Trophoblast cell (in vitro differentiated cells and primary cell): ENCODE data around the gene MOAP1.
"Not testable (repeated sequence)": the region's sequence is repeated elsewhere in the genome, so short reads cannot be mapped to it uniquely, and the experiment has no call there.

Source experiments
- DNase-seq, 2 donors: peaks; one replicate each; pipeline ENCODE4 v3.0.0-alpha.2; 2016
- H2AFZ ChIP-seq: 2 replicates; pipeline ENCODE4 v1.6.1; 2013; ENCODE audit warnings: low read length, moderate library complexity, mild to moderate bottlenecking; ENCODE audit not compliant: insufficient read depth, poor library complexity
- H2AK5ac ChIP-seq: 2 replicates; pipeline ENCODE4 v1.6.1; 2013; ENCODE audit warnings: mild to moderate bottlenecking, low read length
- H2BK120ac ChIP-seq: 2 replicates; pipeline ENCODE4 v1.6.1; 2013; ENCODE audit warnings: low read length, mild to moderate bottlenecking, moderate library complexity; ENCODE audit not compliant: insufficient read depth, poor library complexity
- H2BK12ac ChIP-seq: 2 replicates; pipeline ENCODE4 v1.6.1; 2013; ENCODE audit warnings: mild to moderate bottlenecking, low read length, moderate library complexity
- H2BK5ac ChIP-seq: 2 replicates; pipeline ENCODE4 v1.6.1; 2013; ENCODE audit warnings: low read length, low read depth, moderate library complexity, mild to moderate bottlenecking; ENCODE audit not compliant: poor library complexity
- H3K14ac ChIP-seq: 2 replicates; pipeline ENCODE4 v1.6.1; 2013; ENCODE audit warnings: mild to moderate bottlenecking, low read length
- H3K18ac ChIP-seq: 2 replicates; pipeline ENCODE4 v1.6.1; 2013; ENCODE audit warnings: mild to moderate bottlenecking, low read length
- H3K23ac ChIP-seq: 2 replicates; pipeline ENCODE4 v1.6.1; 2013; ENCODE audit warnings: low read length
- H3K27ac ChIP-seq: 2 replicates; pipeline ENCODE4 v1.5.1; 2013; ENCODE audit warnings: low read depth, mild to moderate bottlenecking, inconsistent platforms, low read length, moderate library complexity
- H3K27me3 ChIP-seq: 2 replicates; pipeline ENCODE4 v1.6.1; 2013; ENCODE audit warnings: inconsistent platforms, mild to moderate bottlenecking, low read length, moderate library complexity; ENCODE audit not compliant: insufficient read depth
- H3K36me3 ChIP-seq, 2 experiments: 1 replicate in 1 of 2; 2 replicates in 1 of 2; pipeline ENCODE4 v1.6.1; 2013; ENCODE audit warnings: low read length in 2 of 2, mild to moderate bottlenecking in 2 of 2, moderate library complexity in 1 of 2; ENCODE audit not compliant: insufficient read depth in 2 of 2, control insufficient read depth in 1 of 2
- H3K4ac ChIP-seq: 2 replicates; pipeline ENCODE4 v1.6.1; 2013; ENCODE audit warnings: low read depth, mild to moderate bottlenecking, low read length, moderate library complexity
- H3K4me1 ChIP-seq, 2 experiments: 1 replicate in 1 of 2; 2 replicates in 1 of 2; pipeline ENCODE4 v1.6.1; 2013; ENCODE audit warnings: low read length in 2 of 2, mild to moderate bottlenecking in 2 of 2, moderate library complexity in 1 of 2; ENCODE audit not compliant: insufficient read depth in 2 of 2, control insufficient read depth in 1 of 2
- H3K4me2 ChIP-seq: 2 replicates; pipeline ENCODE4 v1.6.1; 2013; ENCODE audit warnings: inconsistent platforms, mild to moderate bottlenecking, low read length, moderate library complexity
- H3K4me3 ChIP-seq: 2 replicates; pipeline ENCODE4 v1.5.1; 2013; ENCODE audit warnings: mild to moderate bottlenecking, low read depth, low read length, inconsistent platforms
- H3K79me1 ChIP-seq: one replicate; pipeline ENCODE4 v1.6.1; 2013; ENCODE audit warnings: low read length
- H3K79me2 ChIP-seq: 2 replicates; pipeline ENCODE4 v1.6.1; 2013; ENCODE audit warnings: low read length, mild to moderate bottlenecking; ENCODE audit not compliant: control insufficient read depth, insufficient read depth, poor library complexity
- H3K9ac ChIP-seq: 2 replicates; pipeline ENCODE4 v1.6.1; 2013; ENCODE audit warnings: mild to moderate bottlenecking, low read length
- H3K9me3 ChIP-seq: 2 replicates; pipeline ENCODE4 v1.6.1; 2013; ENCODE audit warnings: low read depth, mild to moderate bottlenecking, control low read depth, inconsistent platforms, low read length; ENCODE audit not compliant: insufficient read depth
- H4K12ac ChIP-seq: 2 replicates; pipeline ENCODE4 v1.6.1; 2013; ENCODE audit warnings: low read depth, mild to moderate bottlenecking, low read length, moderate library complexity
- H4K8ac ChIP-seq: 2 replicates; pipeline ENCODE4 v1.6.1; 2013; ENCODE audit warnings: low read depth, mild to moderate bottlenecking, low read length, moderate library complexity
- H4K91ac ChIP-seq: one replicate; pipeline ENCODE4 v1.6.1; 2013; ENCODE audit warnings: low read depth, mild to moderate bottlenecking, low read length, moderate library complexity
- WGBS: extraction: QIAGEN DNeasy Blood & Tissue Kit; methylation state at CpG from one replicate; pipeline ENCODE4 v1.1.7; 2013; ENCODE audit warnings: missing lambda C conversion rate; ENCODE audit not compliant: insufficient read length, insufficient coverage; ENCODE audit errors: extremely low coverage; 5-methylcytosine and 5-hydroxymethylcytosine counted together

MOAP1 gene

DNA sequence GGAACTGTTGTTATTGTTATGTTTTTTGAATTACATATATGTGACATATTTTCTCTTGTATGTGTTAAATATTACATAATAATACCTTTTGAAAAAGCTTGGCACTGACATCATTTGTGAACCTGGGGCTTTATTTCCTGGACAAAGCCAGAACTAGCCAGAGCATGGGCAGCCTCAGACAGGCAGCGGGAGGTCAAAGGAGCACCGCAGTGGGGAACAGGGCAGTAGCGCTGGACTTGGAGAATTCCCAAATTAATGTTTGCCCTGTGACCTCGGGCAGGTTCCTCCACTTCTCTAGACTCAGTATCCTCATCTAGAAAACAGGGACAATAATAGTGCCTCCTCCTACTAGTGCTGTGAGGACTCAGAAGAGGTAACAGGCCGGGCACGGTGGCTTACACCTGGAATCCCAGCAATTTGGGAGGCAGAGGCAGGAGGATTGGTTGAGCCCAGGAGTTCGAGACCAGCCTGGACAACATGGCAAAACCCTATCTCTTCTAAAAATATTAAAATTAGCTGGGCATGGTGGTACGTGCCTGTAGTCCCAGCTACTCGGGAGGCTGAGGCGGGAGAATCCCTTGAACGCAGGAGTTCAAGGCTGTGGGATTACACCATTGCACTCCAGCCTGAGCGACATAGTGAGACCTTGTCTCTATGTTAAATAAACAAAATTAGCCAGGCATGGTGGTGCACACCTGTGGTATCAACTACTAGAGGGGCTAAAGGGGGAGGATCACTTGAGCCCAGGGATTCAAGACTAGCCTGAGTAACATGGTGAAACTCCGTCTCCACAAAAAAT is 41.6 kb downstream of the MOAP1 start:
- Histone ChIP-seq H2AK5ac (no peak overlapping the region), H3K9me3 (no peaks in the 10 kb centered on the region), H3K14ac (no peak overlapping the region), H2BK120ac (no peak overlapping the region), H2AFZ (no peak overlapping the region), H3K4me2 (no peak overlapping the region), H3K4me1 (no peaks in the 10 kb centered on the region), H2BK12ac (no peak overlapping the region), H4K12ac (no peak overlapping the region), H3K18ac (no peak overlapping the region), H3K4ac (no peak overlapping the region), H4K8ac (no peak overlapping the region), H3K27ac (no peak overlapping the region), H3K9ac (no peak overlapping the region), H2BK5ac (no peak overlapping the region), H3K27me3 (no peaks in the 10 kb centered on the region), H4K91ac (no peak overlapping the region), H3K36me3 (no peaks in the 10 kb centered on the region), H3K4me3 (no peak overlapping the region), H3K79me2 (no peaks in the 10 kb centered on the region), H3K23ac (no peak overlapping the region), H3K79me1 (no peaks in the 10 kb centered on the region)
- WGBS: no CpG with 5 or more reads among the region's 13 CpGs
- DNase-seq: no peak

DNA sequence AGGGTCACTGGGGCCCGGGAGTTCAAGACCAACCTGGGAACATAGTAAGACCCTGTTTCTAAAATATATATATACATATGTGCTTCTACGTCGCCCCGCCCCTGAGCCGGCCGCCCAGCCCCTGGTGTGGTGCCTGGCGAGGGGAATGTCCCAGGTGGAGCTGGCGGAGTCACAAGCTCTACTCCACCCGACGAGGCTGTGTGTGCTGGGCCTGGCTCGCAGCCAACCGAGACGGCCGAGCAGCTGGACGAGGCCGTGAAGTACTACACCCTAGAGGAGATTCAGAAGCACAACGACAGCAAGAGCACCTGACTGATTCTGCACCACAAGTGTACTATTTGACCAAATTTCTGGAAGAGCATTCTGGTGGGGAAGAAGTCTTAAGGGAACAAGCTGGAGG is 46.8 kb downstream of the MOAP1 start:
- H4K91ac ChIP-seq: no peak overlapping the region
- H3K4me2 ChIP-seq: no peak overlapping the region
- H2BK12ac ChIP-seq: no peak overlapping the region
- no CpG with 5 or more reads among the region's 17 CpGs for WGBS
- no peak overlapping the region for H3K9ac ChIP-seq
- H2AFZ ChIP-seq: no peak overlapping the region
- H3K79me2 ChIP-seq: no peaks in the 10 kb centered on the region
- no peak overlapping the region for H2BK120ac ChIP-seq
- no peaks in the 10 kb centered on the region for H3K9me3 ChIP-seq
- H3K27me3 ChIP-seq: no peaks in the 10 kb centered on the region
- no peak overlapping the region for H3K4ac ChIP-seq
- no peak overlapping the region for H3K14ac ChIP-seq
- no peak overlapping the region for H2BK5ac ChIP-seq
- H3K4me1 ChIP-seq: peaks cover 0 to 3% of the 10 kb centered on the region in 2 experiments
- no peak overlapping the region for H4K8ac ChIP-seq
- H4K12ac ChIP-seq: no peak overlapping the region
- no peak for DNase-seq
- H3K18ac ChIP-seq: no peak overlapping the region
- no peak overlapping the region for H2AK5ac ChIP-seq
- H3K27ac ChIP-seq: no peak overlapping the region
- H3K79me1 ChIP-seq: no peaks in the 10 kb centered on the region
- H3K23ac ChIP-seq: no peak overlapping the region
- H3K36me3 ChIP-seq: no peaks in the 10 kb centered on the region
- H3K4me3 ChIP-seq: no peak overlapping the region

DNA sequence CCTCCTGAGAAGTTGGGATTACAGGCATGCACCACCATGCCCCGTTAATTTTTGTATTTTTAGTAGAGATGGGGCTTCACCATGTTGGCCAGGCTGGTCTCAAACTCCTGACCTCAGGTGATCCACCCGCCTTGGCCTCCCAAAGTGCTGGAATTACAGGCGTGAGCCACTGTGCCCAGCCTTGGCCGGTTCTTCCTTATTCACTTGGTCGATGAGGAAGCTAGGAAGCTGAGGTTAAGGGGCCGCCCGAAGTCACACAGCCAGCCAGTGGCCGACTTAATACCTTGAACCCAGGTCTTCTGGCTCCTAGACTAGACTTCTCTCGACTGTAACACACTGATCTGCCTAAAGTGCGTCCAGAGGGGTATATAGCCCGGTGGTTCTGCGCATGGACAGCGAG is 48.2 kb downstream of the MOAP1 start:
- not testable (repeated sequence) for H3K4me2 ChIP-seq, DNase-seq, H4K8ac ChIP-seq, H4K12ac ChIP-seq, H2AFZ ChIP-seq, H3K23ac ChIP-seq, H3K4me3 ChIP-seq, H3K27me3 ChIP-seq, H3K4ac ChIP-seq, H3K9ac ChIP-seq, H2BK120ac ChIP-seq, H4K91ac ChIP-seq, H3K9me3 ChIP-seq, H2BK5ac ChIP-seq, H3K18ac ChIP-seq, H2BK12ac ChIP-seq, H3K79me2 ChIP-seq, H2AK5ac ChIP-seq, H3K4me1 ChIP-seq, H3K14ac ChIP-seq, H3K79me1 ChIP-seq, H3K36me3 ChIP-seq, H3K27ac ChIP-seq
- no CpG with 5 or more reads among the region's 13 CpGs for WGBS

DNA sequence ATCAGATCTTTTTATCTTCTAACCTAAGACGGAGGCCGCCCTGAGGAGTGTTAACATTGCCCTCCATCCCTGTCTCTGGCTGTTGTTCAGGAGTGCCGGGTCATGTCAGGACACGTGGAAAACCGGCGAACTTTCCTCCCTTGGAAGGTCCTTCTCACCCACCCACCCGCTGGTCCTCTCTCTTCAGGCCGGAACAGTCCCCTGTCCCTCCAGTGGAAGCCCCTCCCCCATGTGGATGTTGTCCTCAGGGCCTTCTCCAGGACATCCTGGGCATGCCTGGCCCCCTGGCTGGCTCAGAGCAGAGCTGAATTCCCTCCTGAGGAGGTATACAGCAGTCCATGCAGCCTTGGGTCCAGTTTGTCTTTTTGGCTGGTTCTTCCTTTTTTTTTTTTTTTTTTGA is 48.7 kb downstream of the MOAP1 start:
- Histone ChIP-seq H3K23ac (no peak overlapping the region), H3K9ac (no peak overlapping the region), H3K14ac (no peak overlapping the region), H4K12ac (no peak overlapping the region), H3K9me3 (no peaks in the 10 kb centered on the region), H2AK5ac (no peak overlapping the region), H3K4me1 (peaks cover 0 to 3% of the 10 kb centered on the region in 2 experiments), H3K27me3 (no peaks in the 10 kb centered on the region), H3K79me2 (no peaks in the 10 kb centered on the region), H4K91ac (no peak overlapping the region), H2BK120ac (no peak overlapping the region), H2BK5ac (no peak overlapping the region), H4K8ac (no peak overlapping the region), H2AFZ (no peak overlapping the region), H3K4ac (no peak overlapping the region), H3K36me3 (no peaks in the 10 kb centered on the region), H3K79me1 (no peaks in the 10 kb centered on the region), H3K18ac (no peak overlapping the region), H3K4me3 (no peak overlapping the region), H3K27ac (no peak overlapping the region), H3K4me2 (no peak overlapping the region), H2BK12ac (no peak overlapping the region)
- no CpG with 5 or more reads among the region's 8 CpGs for WGBS
- no peak for DNase-seq
